ENCODE data around the gene ARPP19.

ARPP19 gene

DNA sequence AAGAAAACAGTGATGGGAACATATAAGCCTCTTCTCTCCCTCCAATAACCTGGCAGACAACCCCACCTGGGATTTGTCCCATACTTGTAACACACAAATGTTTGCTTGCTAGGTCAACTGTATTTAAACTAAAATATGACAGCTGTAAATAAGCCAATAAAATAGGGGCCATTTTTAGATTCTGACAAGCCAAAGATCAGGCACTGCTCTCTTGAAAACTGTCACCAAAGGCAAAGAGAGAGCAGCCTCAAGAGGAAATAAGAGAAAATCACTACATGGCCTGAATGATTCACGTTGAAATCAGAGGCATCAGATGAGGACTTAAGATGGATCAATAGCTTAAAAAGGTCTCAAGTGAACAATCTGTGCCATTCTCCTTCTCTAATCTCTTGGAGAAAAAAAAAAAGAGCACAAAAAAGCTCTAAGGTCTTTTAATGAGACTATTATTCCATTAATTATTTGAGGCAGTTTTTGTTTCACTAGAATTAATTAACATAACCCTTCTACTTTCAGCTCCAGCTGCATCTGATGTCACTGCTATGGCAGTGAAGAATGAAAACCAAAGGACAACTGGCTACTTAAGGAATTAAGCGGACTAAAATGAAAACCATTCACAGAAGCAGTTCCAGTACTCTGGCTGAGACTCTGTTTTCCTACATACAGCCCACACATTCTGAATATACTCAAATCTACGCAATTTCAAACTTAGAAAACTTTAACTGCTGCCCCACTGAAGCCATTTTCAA is 59.2 kb downstream of the ARPP19 start:
- no peak for DNase-seq

DNA sequence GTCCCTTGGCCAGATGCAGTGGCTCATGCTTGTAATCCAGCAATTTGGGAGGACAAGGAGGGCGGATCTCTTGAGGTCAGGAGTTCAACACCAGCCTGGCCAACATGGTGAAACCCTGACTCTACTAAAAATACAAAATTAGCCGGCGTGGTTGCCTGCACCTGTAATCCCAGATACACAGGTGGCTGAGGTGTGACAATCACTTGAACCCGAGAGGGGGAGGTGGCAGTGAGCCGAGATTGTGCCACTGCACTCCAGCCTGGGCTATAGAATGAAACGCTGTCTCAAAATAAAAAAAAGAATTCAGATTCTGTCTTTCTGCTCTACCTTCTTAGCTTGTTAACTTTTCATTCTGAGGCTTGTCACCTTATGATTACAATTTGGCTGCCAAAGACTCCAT is 62.3 kb downstream of the ARPP19 start:
- DNase-seq, result no peak

GRCh38 chr15:52505151-52505550 is 63.7 kb downstream of the ARPP19 start:
- DNase-seq, result no peak

GRCh38 chr15:52503788-52504496 is 64.9 kb downstream of the ARPP19 start:
- no peak for DNase-seq

GRCh38 chr15:52502608-52503007 is 66.2 kb downstream of the ARPP19 start:
- DNase-seq, result no peak

DNA sequence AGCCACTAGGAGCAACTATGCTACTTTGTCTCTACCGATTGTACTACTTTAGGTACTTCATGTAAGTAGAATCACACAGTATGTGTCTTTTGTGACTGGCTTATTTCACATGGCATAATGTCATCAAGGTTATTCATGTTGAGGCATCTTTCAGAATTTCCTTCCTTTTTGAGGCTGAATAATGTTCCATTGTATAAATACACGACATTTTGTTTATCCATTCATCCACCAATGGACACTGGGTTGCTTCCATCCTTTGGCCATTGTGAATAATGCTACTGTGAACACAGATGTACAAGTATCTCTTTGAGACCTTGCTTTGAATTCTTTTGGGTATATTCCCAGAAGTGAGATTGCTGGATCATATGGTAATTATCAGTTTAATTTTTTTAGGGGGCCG is 69.3 kb downstream of the ARPP19 start:
- DNase-seq, result no peak

- DNase-seq, result no peak
These were observed 70.1 kb downstream of the ARPP19 start for GRCh38 chr15:52498706-52499105.
